ENCODE measurements around the gene ATP9B.

ATP9B gene

GRCh38 chr18:79187532-79188277, 118.5 kb downstream of the ATP9B start:
- no peak for TF ChIP-seq ZNF560 (tag by site-specific recombination; IDR thresholded peaks at IDR 0.05; ENCODE audit: borderline replicate concordance)
- no peak for TF ChIP-seq ZNF501 (tag by site-specific recombination; IDR thresholded peaks at IDR 0.05)
- TF ChIP-seq ZNF2 (tag by site-specific recombination; IDR thresholded peaks at IDR 0.05), result no peak
- TF ChIP-seq ZBTB8A (tag by site-specific recombination; IDR thresholded peaks at IDR 0.05), result no peak
- no peak for TF ChIP-seq ZNF404 (tag by site-specific recombination; IDR thresholded peaks at IDR 0.05)
- TF ChIP-seq ZNF311 (tag by site-specific recombination; IDR thresholded peaks at IDR 0.05; ENCODE audit: borderline replicate concordance), result no peak
- TF ChIP-seq ZNF121 (tag by site-specific recombination; IDR thresholded peaks at IDR 0.05), result no peak
- no peak for TF ChIP-seq PRDM2 (tag by site-specific recombination; IDR thresholded peaks at IDR 0.05; ENCODE audit: borderline replicate concordance)
- no peak for TF ChIP-seq ZNF658 (tag by site-specific recombination; IDR thresholded peaks at IDR 0.05)
- no peak for TF ChIP-seq MYNN (tag by site-specific recombination; IDR thresholded peaks at IDR 0.05; ENCODE audit: borderline replicate concordance)
- no peak for TF ChIP-seq KLF9 (tag by site-specific recombination; IDR thresholded peaks at IDR 0.05; ENCODE audit: low read depth)
- no peak for TF ChIP-seq ZNF423 (tag by site-specific recombination; IDR thresholded peaks at IDR 0.05)
- TF ChIP-seq CTCF (tag by site-specific recombination; IDR thresholded peaks at IDR 0.05), result no peak
- Histone ChIP-seq H3K36me3 (ENCODE audit: control insufficient read depth in 2 of 2, insufficient read depth in 1 of 2, low read length in 2 of 2) (no peaks in the 10 kb centered on the region), H3K4me3 (ENCODE audit: low read depth, low read length) (no peak overlapping the region), H3K9me3 (ENCODE audit: control insufficient read depth, insufficient read depth, low read depth, low read length) (no peaks in the 10 kb centered on the region), H3K27ac (ENCODE audit: extremely low read depth, low read depth, low read length) (no peak overlapping the region), H3K4me1 (ENCODE audit: control insufficient read depth, insufficient read depth, low read length) (no peaks in the 10 kb centered on the region)
- CTCF ChIA-PET, result no interaction called here
- POLR2A ChIA-PET, result no interaction called here

- H3K4me1 ChIP-seq (ENCODE audit: control insufficient read depth, insufficient read depth, low read length), result no peaks in the 10 kb centered on the region
- no peak overlapping the region for H3K27ac ChIP-seq (ENCODE audit: extremely low read depth, low read depth, low read length)
- H3K36me3 ChIP-seq (ENCODE audit: control insufficient read depth in 2 of 2, insufficient read depth in 1 of 2, low read length in 2 of 2), result no peaks in the 10 kb centered on the region
- H3K9me3 ChIP-seq (ENCODE audit: control insufficient read depth, insufficient read depth, low read depth, low read length), result no peaks in the 10 kb centered on the region
- no peak overlapping the region for H3K4me3 ChIP-seq (ENCODE audit: low read depth, low read length)
- CTCF ChIA-PET, result interaction anchor here (0.7 kb wide), 2 partner anchors 18 to 582 kb away, joined by 4 to 5 read pairs; no protein-coding TSS in a partner anchor
- POLR2A ChIA-PET, result no interaction called here
- no peak for TF ChIP-seq FEZF1 (tag by site-specific recombination; IDR thresholded peaks at IDR 0.05)
- TF ChIP-seq ZNF791 (tag by site-specific recombination; IDR thresholded peaks at IDR 0.05), result no peak
- TF ChIP-seq REPIN1 (tag by site-specific recombination; IDR thresholded peaks at IDR 0.05; ENCODE audit: low read depth), result no peak
- no peak for TF ChIP-seq ZNF10 (tag by site-specific recombination; IDR thresholded peaks at IDR 0.05)
- no peak for TF ChIP-seq ZNF514 (tag by site-specific recombination; IDR thresholded peaks at IDR 0.05)
- TF ChIP-seq ZBTB1 (tag by site-specific recombination; IDR thresholded peaks at IDR 0.05), result no peak
- TF ChIP-seq PATZ1 (tag by site-specific recombination; IDR thresholded peaks at IDR 0.05), result no peak
- TF ChIP-seq ZNF792 (tag by site-specific recombination; IDR thresholded peaks at IDR 0.05), result no peak
- TF ChIP-seq MEIS1 (CRISPR knock-in tag; IDR thresholded peaks at IDR 0.05; ENCODE audit: borderline replicate concordance), result no peak
- TF ChIP-seq HIC1 (tag by site-specific recombination; IDR thresholded peaks at IDR 0.05), result no peak
- no peak for TF ChIP-seq ZFP3 (tag by site-specific recombination; IDR thresholded peaks at IDR 0.05; ENCODE audit: low read depth)
- no peak for TF ChIP-seq SP3 (tag by site-specific recombination; IDR thresholded peaks at IDR 0.05)
Measured at GRCh38 chr18:79191418-79191817, 122.2 kb downstream of the ATP9B start.

Data from HEK293 (cell line).